Heart left ventricle (tissue), 16 donors: Measurements from ENCODE around the gene PLCB2. TPM values are rescaled to one million over a fixed set of nuclear protein-coding genes. Genes with fewer than 3 reads are reported as not detected.
A peak's percentile ranks its signal among the peaks of the same experiment; 100 is the strongest.

ENCODE experiments used
- ATAC-seq, 4 donors: fragments of 200-7000 bp; cut with Tn5 transposase; one replicate each; pipeline ENCODE4 v1.9.1; 2020 to 2022; ENCODE audit warnings: moderate library complexity in 4 of 4, mild to moderate bottlenecking in 3 of 4, moderate number of reproducible peaks in 1 of 4
- DNase-seq, 5 donors: peaks; one replicate each; pipeline ENCODE4 v3.0.0-alpha.2; 2020
- H3K27ac ChIP-seq, 12 donors: fragments of 200-600 bp; sonication (generic) in 4 of 12; one replicate each; pipeline versions ENCODE4 v1.5.0 to v1.8.0; 2016 to 2022; ENCODE audit warnings: mild to moderate bottlenecking in 2 of 12
- H3K27me3 ChIP-seq, 9 donors: fragments of 200-600 bp; sonication (generic) in 2 of 9; one replicate each; pipeline versions ENCODE4 v1.5.1 to v1.8.0; 2016 to 2022; ENCODE audit warnings: mild to moderate bottlenecking in 3 of 9
- H3K36me3 ChIP-seq, 9 donors: fragments of 200-600 bp; sonication (generic) in 2 of 9; one replicate each; pipeline versions ENCODE4 v1.5.0 to v1.8.0; 2018 to 2022; ENCODE audit warnings: mild to moderate bottlenecking in 2 of 9
- H3K4me1 ChIP-seq, 12 donors: fragments of 200-600 bp; sonication (generic) in 4 of 12; one replicate each; pipeline versions ENCODE4 v1.5.0 to v1.8.0; 2016 to 2022; ENCODE audit warnings: mild to moderate bottlenecking in 3 of 12
- H3K4me3 ChIP-seq, 12 donors: fragments of 200-600 bp; sonication (generic) in 4 of 12; one replicate each; pipeline versions ENCODE4 v1.5.0 to v1.8.0; 2017 to 2022; ENCODE audit warnings: mild to moderate bottlenecking in 9 of 12, moderate library complexity in 4 of 12
- H3K9me3 ChIP-seq, 12 donors: fragments of 200-600 bp; sonication (generic) in 4 of 12; one replicate each; pipeline versions ENCODE4 v1.5.0 to v1.8.0; 2016 to 2022; ENCODE audit warnings: mild to moderate bottlenecking in 1 of 12
- CTCF ChIP-seq, 12 donors: fragments of 200-600 bp; sonication (generic) in 4 of 12; IDR thresholded peaks; one replicate each; pipeline versions ENCODE4 v1.5.0 to v1.8.0; 2018 to 2022; ENCODE audit warnings: antibody characterized with exemption in 12 of 12, mild to moderate bottlenecking in 5 of 12
- POLR2A ChIP-seq, 2 donors: fragments of 450-650 bp; IDR thresholded peaks; one replicate each; pipeline ENCODE4 v1.6.1; 2017; ENCODE audit warnings: antibody characterized with exemption in 2 of 2, mild to moderate bottlenecking in 2 of 2, moderate library complexity in 2 of 2
- WGBS, 4 donors: extraction: QIAGEN DNeasy Blood & Tissue Kit in 2 of 4; methylation state at CpG; one replicate each; pipeline versions ENCODE4 v1.1.5 to v1.1.7; 2013 to 2018; 5-methylcytosine and 5-hydroxymethylcytosine counted together
- intact Hi-C, 10 donors: fragments of 100-400 bp; cut with DNase I; formaldehyde crosslinking; loops; one replicate each; pipeline versions ENCODE4 v1.11.1 to v1.14.2; 2022
- polyA plus RNA-seq, 2 donors: library from polyadenylated mRNA; stranded (reverse); fragments of 200-250 nt; gene quantifications; one replicate each; pipeline ENCODE4 v1.2.3, GENCODE V29; 2013
- total RNA-seq, 9 donors: library from RNA; depleted of rRNA in 2 of 9; stranded (reverse); fragments of >200 nt in 2 of 9; fragmentation: NEBNext Ultra II Directional in 3 of 9; extraction: Animal tissue kit (Norgen Biotek cat#: 25700) in 3 of 9; gene quantifications; one replicate each; pipeline versions ENCODE4 v1.1.0 to v1.2.4, GENCODE V29; 2016 to 2023
- donor health status: ischemic (EF 13 %, LVEDD 7.1; RV severe dilation, severe dysfunction).
- donor health status: healthy with polysubstance abuse.
- donor health status: DM: no; HTN: yes; CAD: no.
- donor health status: DM: no; HTN: no; CAD: no.
- donor health status: ischemic (EF 25% LVEDD 6.9; RV normal size, moderate dysfunction).
- donor health status: ischemic (EF 25% LVEDD 5.7; RV mildly dilated, moderate dysfunction).
- donor health status: healthy.
- donor health status: DM: yes; HTN: yes; CAD: no.
- donor health status: ischemic (EF 35%, LVEDD 5.7; RV mildly dilated, moderate dysfunction).
- donor health status: nonischemic (EF 11% LVEDD 7.7; RV severe dilation, severe dysfunction).
- donor health status: DM: yes; HTN: yes; CAD: no.
- donor health status: PGD.
- donor health status: ischemic (EF 29% LVEDD 5.4; RV normal size, mild dysfunction).
- donor health status: nonischemic (EF 23%, LVEDD 6.1; RV moderate dilation, normal function).

The PLCB2 gene
- total and polyA plus RNA-seq, 11 donors: 1.6 to 46.2 (median 4.8) TPM

- no peaks in the 10 kb centered on the region for H3K36me3 ChIP-seq
- H3K4me3 ChIP-seq: no peak overlapping the region
- intact Hi-C loops: loop anchor here in 1 of 10 donors (5.0 kb wide), 1 partner anchor 36 kb away; no protein-coding TSS in a partner anchor
- no peak for DNase-seq
- H3K27me3 ChIP-seq: no peaks in the 10 kb centered on the region
- TF ChIP-seq POLR2A (IDR thresholded peaks at IDR 0.05) (no peak), CTCF (IDR thresholded peaks at IDR 0.05) (no peak)
- H3K9me3 ChIP-seq: no peaks in the 10 kb centered on the region
- WGBS, 4 donors: 65 to 93% (median 83%) methylated on average over 10 to 12 of the region's 12 CpGs
- no peak for ATAC-seq
- H3K27ac ChIP-seq: no peak overlapping the region
- H3K4me1 ChIP-seq: no peaks in the 10 kb centered on the region
These were observed 44.5 kb downstream of the PLCB2 start for GRCh38 chr15:40263024-40263754.

GRCh38 chr15:40259021-40259420, 48.7 kb downstream of the PLCB2 start:
- WGBS, 4 donors: 70 to 77% (median 74%) methylated on average over 6 to 7 of the region's 7 CpGs
- intact Hi-C loops: no loop called here
- no peaks in the 10 kb centered on the region for H3K9me3 ChIP-seq
- peaks cover 0 to 16% (median 0%) of the 10 kb centered on the region in 9 donors for H3K27me3 ChIP-seq
- no peak overlapping the region for H3K4me3 ChIP-seq
- no peak for TF ChIP-seq CTCF (IDR thresholded peaks at IDR 0.05)
- no peak overlapping the region for H3K27ac ChIP-seq
- DNase-seq (peak in 1 of 5 donors; percentile 24), ATAC-seq (no peak)
- H3K4me1 ChIP-seq: peaks cover 0 to 2% (median 0%) of the 10 kb centered on the region in 12 donors
- no peaks in the 10 kb centered on the region for H3K36me3 ChIP-seq

GRCh38 chr15:40258544-40258943, 49.2 kb downstream of the PLCB2 start:
- 49 to 79% (median 60%) methylated on average over 8 of the region's 8 CpGs for WGBS, 4 donors
- H3K27ac ChIP-seq: no peak overlapping the region
- peaks cover 0 to 6% (median 2%) of the 10 kb centered on the region in 12 donors for H3K4me1 ChIP-seq
- H3K4me3 ChIP-seq: no peak overlapping the region
- TF ChIP-seq CTCF (IDR thresholded peaks at IDR 0.05) (no peak), POLR2A (IDR thresholded peaks at IDR 0.05) (no peak)
- peak in 1 of 5 donors; percentile 6 for DNase-seq
- no peaks in the 10 kb centered on the region for H3K36me3 ChIP-seq
- no peaks in the 10 kb centered on the region for H3K9me3 ChIP-seq
- H3K27me3 ChIP-seq: peaks cover 0 to 21% (median 0%) of the 10 kb centered on the region in 9 donors
- intact Hi-C loops: no loop called here
- ATAC-seq: no peak

- WGBS, 4 donors: 73 to 85% (median 80%) methylated on average over 9 of the region's 9 CpGs
These were observed 49.9 kb downstream of the PLCB2 start for GRCh38 chr15:40257656-40258450.

More at GRCh38 chr15:40257656-40258450, 49.9 kb downstream of the PLCB2 start:
- DNase-seq (no peak), ATAC-seq (no peak)
- Histone ChIP-seq H3K9me3 (no peaks in the 10 kb centered on the region), H3K27me3 (peaks cover 0 to 28% (median 0%) of the 10 kb centered on the region in 9 donors), H3K36me3 (no peaks in the 10 kb centered on the region), H3K4me1 (peaks cover 0 to 13% (median 9%) of the 10 kb centered on the region in 12 donors), H3K27ac (no peak overlapping the region), H3K4me3 (no peak overlapping the region)
- TF ChIP-seq CTCF (IDR thresholded peaks at IDR 0.05) (no peak), POLR2A (IDR thresholded peaks at IDR 0.05) (no peak)
- intact Hi-C loops: no loop called here
